Lung (tissue), 12 donors: Measurements from ENCODE around the gene TTC1. TPM values are rescaled to one million over a fixed set of nuclear protein-coding genes. Genes with fewer than 3 reads are reported as not detected.
A peak's percentile ranks its signal among the peaks of the same experiment; 100 is the strongest.

Source experiments
- ATAC-seq: fragments of 200-7000 bp; cut with Tn5 transposase; one replicate; pipeline ENCODE4 v1.9.1; 2020; ENCODE audit warnings: moderate number of reproducible peaks; ENCODE audit not compliant: insufficient read depth, low FRiP score
- DNase-seq, 3 donors: peaks; one replicate each; pipeline ENCODE4 v3.0.0-alpha.2; 2013 to 2017
- H3K27ac ChIP-seq, 2 donors: one replicate each; pipeline ENCODE4 v1.5.1; 2013; ENCODE audit warnings: mild to moderate bottlenecking in 2 of 2, moderate library complexity in 2 of 2, control low read depth in 1 of 2, inconsistent platforms in 1 of 2, low read depth in 1 of 2, low read length in 1 of 2
- H3K27me3 ChIP-seq, 3 donors: one replicate each; pipeline ENCODE4 v1.5.1; 2013; ENCODE audit warnings: low read length in 2 of 3; ENCODE audit not compliant: control insufficient read depth in 3 of 3, insufficient read depth in 3 of 3
- H3K36me3 ChIP-seq, 4 donors: one replicate each; pipeline ENCODE4 v1.5.1; 2013; ENCODE audit warnings: low read length in 4 of 4, mild to moderate bottlenecking in 1 of 4, moderate library complexity in 1 of 4; ENCODE audit not compliant: control insufficient read depth in 4 of 4, insufficient read depth in 4 of 4
- H3K4me1 ChIP-seq, 5 donors: one replicate each; pipeline ENCODE4 v1.5.1; 2013; ENCODE audit warnings: low read length in 5 of 5, mild to moderate bottlenecking in 2 of 5, moderate library complexity in 1 of 5; ENCODE audit not compliant: control insufficient read depth in 5 of 5, insufficient read depth in 5 of 5
- H3K4me3 ChIP-seq: one replicate; pipeline ENCODE4 v1.5.1; 2013; ENCODE audit warnings: mild to moderate bottlenecking, control low read depth, moderate library complexity
- H3K9ac ChIP-seq, 2 donors: one replicate each; pipeline ENCODE4 v1.5.1; 2013; ENCODE audit warnings: low read length in 2 of 2, control low read depth in 1 of 2; ENCODE audit not compliant: insufficient read depth in 1 of 2
- H3K9me3 ChIP-seq, 4 donors: one replicate each; pipeline ENCODE4 v1.5.1; 2013; ENCODE audit warnings: low read length in 3 of 4, mild to moderate bottlenecking in 1 of 4, moderate library complexity in 1 of 4; ENCODE audit not compliant: control insufficient read depth in 4 of 4, insufficient read depth in 3 of 4
- CTCF ChIP-seq: IDR thresholded peaks from 2 replicates; pipeline ENCODE4 v1.5.1; 2012; ENCODE audit warnings: mild to moderate bottlenecking; ENCODE audit errors: control extremely low read depth, extremely low read depth
- WGBS, 2 donors: extraction: QIAGEN DNeasy Blood & Tissue Kit; methylation state at CpG; one replicate each; pipeline ENCODE4 v1.1.7; 2013; 5-methylcytosine and 5-hydroxymethylcytosine counted together
- polyA plus RNA-seq, 2 donors: library from polyadenylated mRNA; stranded (reverse); fragments of 200-250 nt; gene quantifications; one replicate each; pipeline ENCODE4 v1.2.1, GENCODE V29; 2013
- total RNA-seq, 2 donors: library from RNA; depleted of rRNA in 1 of 2; stranded (reverse); fragments of >200 nt in 1 of 2; gene quantifications; one replicate each; pipeline ENCODE4 v1.2.1, GENCODE V29; 2014 to 2021
- donor health status: control.
- donor health status: control.
- donor health status: Bipolar disorder and iron deficiency.
- donor health status: healthy.
- donor health status: DM: yes; HTN: yes; CAD: no.

The TTC1 gene
- total and polyA plus RNA-seq, 4 donors, result 37.3 to 47.5 (median 43.1) TPM

- WGBS, 2 donors, result 57 to 72% methylated on average over 2 of the region's 2 CpGs
- peaks cover 0 to 5% (median 0%) of the 10 kb centered on the region in 5 donors for H3K4me1 ChIP-seq
- H3K9me3 ChIP-seq, result no peaks in the 10 kb centered on the region
- H3K27ac ChIP-seq, result no peak overlapping the region
- no peaks in the 10 kb centered on the region for H3K27me3 ChIP-seq
- no peak overlapping the region for H3K4me3 ChIP-seq
- peak in 1 of 3 donors; percentile 62 for DNase-seq
- ATAC-seq, result no peak
- TF ChIP-seq CTCF, result no peak
- no peak overlapping the region for H3K9ac ChIP-seq
- peaks cover 14 to 16% (median 14%) of the 10 kb centered on the region in 4 donors for H3K36me3 ChIP-seq
These were observed 80.6 kb downstream of the TTC1 start for GRCh38 chr5:160089531-160089930.

DNA sequence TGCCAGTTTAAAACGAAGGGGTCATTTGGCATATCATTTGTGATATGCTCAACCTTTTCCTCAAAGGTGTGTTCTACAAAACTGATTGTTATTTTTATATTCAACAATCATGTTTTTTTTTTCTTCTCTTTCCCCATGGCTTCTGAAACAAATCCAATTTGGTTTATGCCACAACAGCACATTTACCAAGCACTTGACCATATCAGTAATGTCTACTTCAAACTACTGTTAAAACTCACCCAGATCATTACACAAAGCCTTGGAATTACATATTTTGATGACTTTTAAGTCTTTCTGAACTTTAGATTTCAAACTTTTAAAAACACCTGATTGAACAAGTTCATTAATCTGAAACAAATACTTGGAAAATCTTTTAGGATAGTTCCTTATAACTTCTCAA is 81.1 kb downstream of the TTC1 start:
- Histone ChIP-seq H3K4me3 (no peak overlapping the region), H3K36me3 (peaks cover 14 to 16% (median 14%) of the 10 kb centered on the region in 4 donors), H3K9me3 (no peaks in the 10 kb centered on the region), H3K9ac (no peak overlapping the region), H3K27ac (no peak overlapping the region), H3K4me1 (peaks cover 0 to 5% (median 0%) of the 10 kb centered on the region in 5 donors), H3K27me3 (no peaks in the 10 kb centered on the region)
- DNase-seq (no peak), ATAC-seq (no peak)
- no peak for TF ChIP-seq CTCF
- 60 to 83% methylated on average over 1 of the region's 1 CpG for WGBS, 2 donors

DNA sequence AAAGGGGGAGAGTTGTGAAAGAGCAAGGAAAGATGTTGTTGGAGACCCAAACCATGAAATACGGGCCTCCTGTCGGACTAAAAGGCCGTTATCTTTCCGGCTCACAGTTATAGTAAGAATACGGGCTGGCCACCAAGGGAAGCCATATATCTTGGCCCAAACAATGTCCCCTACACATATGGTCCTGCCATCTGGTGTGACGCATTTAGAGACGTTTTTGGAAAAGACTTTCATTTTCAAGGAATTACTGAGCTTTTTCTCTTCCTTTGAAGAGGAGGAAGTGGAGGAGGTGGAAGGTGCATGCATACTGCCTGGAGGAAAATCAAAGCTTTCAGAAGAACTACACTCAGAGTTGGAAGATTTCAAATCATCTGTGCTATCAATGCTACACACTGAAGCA is 83.6 kb downstream of the TTC1 start:
- Histone ChIP-seq H3K4me3 (no peak overlapping the region), H3K9me3 (no peaks in the 10 kb centered on the region), H3K27ac (no peak overlapping the region), H3K36me3 (peaks cover 12 to 16% (median 14%) of the 10 kb centered on the region in 4 donors), H3K27me3 (no peaks in the 10 kb centered on the region), H3K9ac (no peak overlapping the region), H3K4me1 (peaks cover 0 to 5% (median 0%) of the 10 kb centered on the region in 5 donors)
- 86 to 87% methylated on average over 7 of the region's 7 CpGs for WGBS, 2 donors
- DNase-seq (no peak), ATAC-seq (no peak)
- no peak for TF ChIP-seq CTCF
